HG02798 (cell line): ENCODE data around the gene CFAP20DC.
"Not testable (repeated sequence)": the region's sequence is repeated elsewhere in the genome, so short reads cannot be mapped to it uniquely, and the experiment has no call there.

Experiments
- ATAC-seq: cut with Tn5 transposase; IDR thresholded peaks from one replicate; pipeline ENCODE4 v1.9.1; 2021; ENCODE audit warnings: mild to moderate bottlenecking; ENCODE audit not compliant: unreplicated experiment, poor library complexity

Gene CFAP20DC

GRCh38 chr3:58880182-58880581 is 169.6 kb downstream of the CFAP20DC start:
- ATAC-seq: no peak

DNA sequence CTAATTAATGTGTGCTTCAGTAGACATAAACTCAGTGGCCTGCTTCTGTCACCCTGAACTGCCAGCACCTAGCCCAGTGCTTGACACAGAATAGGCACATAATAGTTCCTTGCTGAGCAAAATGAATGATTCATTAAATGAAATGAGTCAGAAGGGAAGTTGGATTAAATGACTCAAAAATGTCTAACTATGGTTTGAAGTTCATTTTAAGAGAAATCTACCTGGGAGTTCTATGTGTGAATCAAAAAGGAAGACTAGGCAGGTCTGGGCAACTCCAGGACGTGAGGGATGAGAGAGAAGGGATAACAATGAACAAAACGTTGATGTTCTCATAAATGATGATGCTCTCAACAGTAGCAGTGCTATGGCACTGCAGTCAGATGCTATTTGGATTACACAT is 175.0 kb downstream of the CFAP20DC start:
- peak; percentile 77 for ATAC-seq

DNA sequence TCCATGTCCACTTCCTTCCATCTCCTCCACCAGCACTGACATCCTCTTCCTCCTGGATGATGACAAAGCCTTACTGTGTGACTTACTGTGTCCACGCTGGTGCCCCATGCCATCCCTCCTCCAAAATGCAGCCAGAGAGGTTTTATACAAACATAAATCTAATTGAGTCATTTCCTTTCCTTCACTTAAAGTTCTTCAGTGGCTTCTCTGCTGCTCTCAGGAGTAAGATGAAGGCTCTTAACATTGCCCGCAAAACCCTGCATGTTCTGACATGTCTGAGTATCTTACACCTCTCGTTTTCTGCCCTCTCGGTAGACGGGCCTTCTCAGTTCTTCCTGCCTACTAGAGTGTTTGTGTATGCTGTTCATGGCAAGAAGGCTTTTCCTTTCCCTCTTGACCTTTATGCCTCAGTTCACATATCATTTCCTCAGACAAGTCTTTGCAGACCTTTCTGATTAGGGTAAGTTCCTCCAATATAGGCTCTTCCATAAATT is 175.5 kb downstream of the CFAP20DC start:
- ATAC-seq: peak; percentile 85

- ATAC-seq: peak; percentile 64
Measured at GRCh38 chr3:58868097-58868779, 181.6 kb downstream of the CFAP20DC start.

- ATAC-seq: no peak
Measured at GRCh38 chr3:58867621-58868020, 182.2 kb downstream of the CFAP20DC start.

GRCh38 chr3:58866079-58866478 is 183.7 kb downstream of the CFAP20DC start:
- no peak for ATAC-seq

- no peak for ATAC-seq
Measured at GRCh38 chr3:58864480-58864879, 185.3 kb downstream of the CFAP20DC start.

DNA sequence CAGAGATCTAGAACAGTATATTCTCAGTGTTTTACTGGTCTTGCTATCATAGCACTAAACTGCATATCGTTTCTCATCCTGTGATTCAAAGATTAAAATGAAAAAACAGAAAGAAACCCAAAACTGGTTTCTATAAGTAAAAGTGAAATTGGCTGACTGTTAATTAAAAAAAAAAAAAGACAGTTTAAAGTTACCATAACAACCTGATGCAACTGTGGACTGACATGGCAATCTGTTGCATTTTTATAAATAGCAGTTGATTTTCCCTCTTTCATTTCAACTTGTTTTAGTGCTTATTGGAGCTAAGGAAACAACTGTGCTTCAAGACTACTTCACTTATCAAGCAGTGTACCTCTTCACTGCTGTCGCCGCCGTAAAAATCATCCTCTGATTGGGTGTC is 186.6 kb downstream of the CFAP20DC start:
- no peak for ATAC-seq

DNA sequence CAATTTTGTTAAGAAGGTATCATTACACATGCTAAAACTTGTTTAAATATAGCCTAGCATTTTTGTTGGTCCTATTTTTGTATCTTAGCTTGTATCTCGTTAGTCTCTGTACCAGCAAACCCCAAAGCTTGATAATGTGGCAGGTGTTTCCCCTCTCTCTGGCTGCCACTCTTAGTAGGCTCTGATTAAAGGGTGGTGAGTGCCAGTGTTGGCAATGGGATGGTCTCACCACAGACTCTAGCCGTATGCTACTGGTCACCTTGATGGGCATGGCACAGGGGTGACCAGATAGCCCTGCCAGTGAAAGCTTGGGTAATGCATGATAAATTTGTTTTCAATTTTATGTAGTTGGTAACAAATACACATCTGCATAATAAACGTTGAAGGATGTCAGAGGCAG is 188.3 kb downstream of the CFAP20DC start:
- no peak for ATAC-seq

DNA sequence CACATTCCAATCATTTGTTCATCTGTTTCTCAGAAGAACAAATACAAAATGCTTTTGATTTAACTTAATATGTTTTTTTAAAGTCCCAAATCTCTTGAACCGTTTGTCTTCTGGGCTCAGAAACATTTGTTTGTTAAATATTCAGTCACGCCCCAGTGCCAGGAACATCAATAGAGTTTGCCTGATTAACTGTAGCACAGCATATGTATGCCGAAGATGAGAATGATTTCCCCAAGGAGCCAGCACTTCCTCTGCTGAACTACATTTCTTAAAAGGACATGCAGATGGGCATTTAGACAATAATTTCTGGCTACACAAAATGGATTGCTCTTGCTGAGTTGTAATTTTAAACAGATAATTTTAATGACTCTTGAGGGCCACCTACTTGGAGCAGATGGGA is 191.7 kb downstream of the CFAP20DC start:
- no peak for ATAC-seq

GRCh38 chr3:58857402-58857801 is 192.4 kb downstream of the CFAP20DC start:
- ATAC-seq: peak; percentile 63

DNA sequence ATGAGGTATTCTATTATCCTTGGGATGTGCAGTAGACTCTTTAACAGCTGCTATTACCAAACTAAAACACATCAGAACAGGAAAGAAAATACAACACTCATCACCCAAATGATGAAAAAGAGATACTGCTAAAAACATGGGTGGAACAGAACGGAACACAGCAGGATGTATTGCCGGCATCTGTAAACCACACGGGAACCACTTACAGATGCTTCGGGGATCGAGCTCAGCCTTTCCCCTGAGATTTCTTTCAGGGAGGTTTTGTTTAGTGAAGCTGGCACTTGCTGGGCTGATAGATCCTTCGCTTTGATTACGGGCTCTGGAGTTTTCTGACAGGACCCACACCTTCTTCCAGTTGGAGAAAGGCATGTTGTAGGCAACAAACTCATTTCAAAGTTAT is 201.0 kb downstream of the CFAP20DC start:
- ATAC-seq: no peak

DNA sequence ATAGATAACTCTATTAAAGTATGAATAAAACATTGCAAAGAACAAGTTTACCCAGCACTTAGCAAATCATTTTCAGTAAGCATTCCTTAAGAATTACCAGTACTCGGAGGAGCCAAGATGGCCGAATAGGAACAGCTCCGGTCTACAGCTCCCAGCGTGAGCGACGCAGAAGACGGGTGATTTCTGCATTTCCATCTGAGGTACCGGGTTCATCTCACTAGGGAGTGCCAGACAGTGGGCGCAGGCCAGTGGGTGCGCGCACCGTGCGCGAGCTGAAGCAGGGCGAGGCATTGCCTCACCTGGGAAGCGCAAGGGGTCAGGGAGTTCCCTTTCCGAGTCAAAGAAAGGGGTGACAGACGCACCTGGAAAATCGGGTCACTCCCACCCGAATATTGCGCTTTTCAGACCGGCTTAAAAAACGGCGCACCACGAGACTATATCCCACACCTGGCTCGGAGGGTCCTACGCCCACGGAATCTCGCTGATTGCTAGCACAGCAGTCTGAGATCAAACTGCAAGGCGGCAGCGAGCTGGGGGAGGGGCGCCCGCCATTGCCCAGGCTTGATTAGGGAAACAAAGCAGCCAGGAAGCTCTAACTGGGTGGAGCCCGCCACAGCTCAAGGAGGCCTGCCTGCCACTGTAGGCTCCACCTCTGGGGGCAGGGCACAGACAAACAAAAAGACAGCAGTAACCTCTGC is 207.6 kb downstream of the CFAP20DC start:
- ATAC-seq: not testable (repeated sequence)

GRCh38 chr3:58840949-58841348 is 208.9 kb downstream of the CFAP20DC start:
- no peak for ATAC-seq

DNA sequence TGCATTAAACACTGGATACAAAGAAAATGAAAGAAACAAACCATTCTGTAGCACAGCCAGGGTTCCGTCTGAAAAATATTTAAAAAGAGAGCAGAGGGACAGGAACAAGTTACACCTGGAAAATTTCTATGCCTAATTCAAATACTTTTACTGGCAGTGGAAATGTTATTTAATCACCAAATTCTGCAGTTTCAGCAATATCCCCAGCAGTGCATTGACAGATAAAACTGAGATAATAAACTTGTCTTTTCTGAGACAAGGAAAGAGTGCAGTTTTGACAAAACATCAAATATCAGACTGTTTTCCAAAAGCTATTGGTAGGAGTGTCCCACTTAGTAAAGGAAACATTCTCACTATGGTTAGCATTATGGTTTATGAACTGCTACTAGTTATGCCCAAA is 209.9 kb downstream of the CFAP20DC start:
- ATAC-seq: no peak

- ATAC-seq: no peak
Measured at GRCh38 chr3:58839187-58839586, 210.6 kb downstream of the CFAP20DC start.

GRCh38 chr3:58837856-58838255 is 212.0 kb downstream of the CFAP20DC start:
- no peak for ATAC-seq

GRCh38 chr3:58837141-58837843 is 212.5 kb downstream of the CFAP20DC start:
- ATAC-seq: no peak

DNA sequence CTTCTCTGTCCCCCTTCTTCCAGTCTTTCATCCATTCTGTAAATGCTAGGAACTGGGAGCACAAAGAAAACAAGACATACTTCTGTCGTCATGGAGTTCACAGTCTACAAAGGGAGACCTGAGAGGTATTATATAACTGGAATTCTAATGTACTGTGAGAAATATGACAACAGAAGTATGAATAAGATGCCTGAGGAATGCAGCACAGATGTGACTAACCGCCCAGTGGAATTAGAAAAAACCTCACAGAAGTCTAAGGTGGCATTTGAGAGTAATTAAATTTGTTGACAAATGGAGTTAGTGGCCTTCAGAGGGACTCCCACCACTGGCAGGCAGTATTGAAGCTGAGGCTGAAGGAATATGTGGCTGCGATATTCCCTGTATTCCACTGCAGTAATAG is 214.7 kb downstream of the CFAP20DC start:
- no peak for ATAC-seq

DNA sequence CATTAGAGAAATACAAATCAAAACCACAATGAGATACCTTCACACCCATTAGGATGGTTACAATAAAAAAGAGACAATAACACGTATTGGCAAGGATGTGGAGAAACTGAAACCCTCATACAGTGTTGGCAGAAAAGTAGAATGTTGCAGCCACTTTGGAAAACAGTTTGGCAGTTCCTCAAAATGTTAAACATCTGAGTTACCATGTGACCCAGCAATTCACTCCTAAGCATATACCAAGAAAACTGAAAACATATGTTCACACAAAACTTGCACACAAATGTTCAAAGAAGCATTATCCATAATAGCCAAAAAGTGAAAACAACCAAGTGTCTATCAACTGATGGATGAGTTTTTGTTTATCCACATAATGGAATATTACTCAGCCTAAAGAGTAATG is 216.3 kb downstream of the CFAP20DC start:
- no peak for ATAC-seq

DNA sequence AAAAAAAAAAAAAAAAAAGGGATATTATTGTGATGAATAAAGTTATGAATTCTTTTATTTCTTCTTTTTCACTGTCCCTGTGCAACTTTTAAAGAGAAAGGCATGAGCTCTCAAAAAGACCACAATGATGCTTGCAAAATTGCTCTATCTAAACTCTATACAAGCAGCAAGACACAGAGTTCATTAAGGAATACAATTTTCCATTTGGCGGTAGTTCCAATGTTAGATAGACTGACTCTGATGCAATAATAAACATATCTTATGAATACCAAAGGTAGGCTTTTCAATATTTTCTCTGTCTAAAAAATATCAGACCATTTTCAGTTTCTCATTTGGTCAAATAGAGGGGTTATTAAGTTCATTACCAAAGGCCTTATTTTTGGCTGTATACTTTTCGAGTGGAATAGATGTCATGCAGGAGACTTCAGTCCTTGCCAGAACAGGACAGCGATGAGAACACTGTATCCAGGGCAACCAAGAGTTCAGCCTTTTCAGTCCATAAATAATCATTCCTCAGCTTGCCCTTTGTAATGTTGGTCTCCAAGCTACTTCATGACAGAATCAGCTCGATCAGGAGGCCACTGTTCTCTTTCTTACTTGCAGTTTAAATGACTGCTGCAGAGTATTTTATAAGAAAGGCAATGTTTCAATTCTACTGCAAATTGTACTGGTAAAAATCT is 220.4 kb downstream of the CFAP20DC start:
- no peak for ATAC-seq
